ENCODE data around the gene ABCA13.

- no peak for TF ChIP-seq CTCF (IDR thresholded peaks at IDR 0.05)
- TF ChIP-seq, protein P1, sequence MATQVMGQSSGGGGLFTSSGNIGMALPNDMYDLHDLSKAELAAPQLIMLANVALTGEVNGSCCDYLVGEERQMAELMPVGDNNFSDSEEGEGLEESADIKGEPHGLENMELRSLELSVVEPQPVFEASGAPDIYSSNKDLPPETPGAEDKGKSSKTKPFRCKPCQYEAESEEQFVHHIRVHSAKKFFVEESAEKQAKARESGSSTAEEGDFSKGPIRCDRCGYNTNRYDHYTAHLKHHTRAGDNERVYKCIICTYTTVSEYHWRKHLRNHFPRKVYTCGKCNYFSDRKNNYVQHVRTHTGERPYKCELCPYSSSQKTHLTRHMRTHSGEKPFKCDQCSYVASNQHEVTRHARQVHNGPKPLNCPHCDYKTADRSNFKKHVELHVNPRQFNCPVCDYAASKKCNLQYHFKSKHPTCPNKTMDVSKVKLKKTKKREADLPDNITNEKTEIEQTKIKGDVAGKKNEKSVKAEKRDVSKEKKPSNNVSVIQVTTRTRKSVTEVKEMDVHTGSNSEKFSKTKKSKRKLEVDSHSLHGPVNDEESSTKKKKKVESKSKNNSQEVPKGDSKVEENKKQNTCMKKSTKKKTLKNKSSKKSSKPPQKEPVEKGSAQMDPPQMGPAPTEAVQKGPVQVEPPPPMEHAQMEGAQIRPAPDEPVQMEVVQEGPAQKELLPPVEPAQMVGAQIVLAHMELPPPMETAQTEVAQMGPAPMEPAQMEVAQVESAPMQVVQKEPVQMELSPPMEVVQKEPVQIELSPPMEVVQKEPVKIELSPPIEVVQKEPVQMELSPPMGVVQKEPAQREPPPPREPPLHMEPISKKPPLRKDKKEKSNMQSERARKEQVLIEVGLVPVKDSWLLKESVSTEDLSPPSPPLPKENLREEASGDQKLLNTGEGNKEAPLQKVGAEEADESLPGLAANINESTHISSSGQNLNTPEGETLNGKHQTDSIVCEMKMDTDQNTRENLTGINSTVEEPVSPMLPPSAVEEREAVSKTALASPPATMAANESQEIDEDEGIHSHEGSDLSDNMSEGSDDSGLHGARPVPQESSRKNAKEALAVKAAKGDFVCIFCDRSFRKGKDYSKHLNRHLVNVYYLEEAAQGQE (IDR thresholded peaks at IDR 0.05; ENCODE audit: insufficient read depth in 1 of 2, low read depth in 2 of 2, low read length in 1 of 2): no peak
These were observed 416.2 kb downstream of the ABCA13 start for GRCh38 chr7:48587475-48587874.

All from Panc1 (cell line).